ENCODE measurements around the gene CDCA4.

The CDCA4 gene

GRCh38 chr14:104977008-104977680 lies 43.7 kb downstream of the CDCA4 start:
- in situ Hi-C loops (cut with MboI; ENCODE audit: low sequenced_read_pairs) = no loop called here

- in situ Hi-C loops (cut with MboI; ENCODE audit: low sequenced_read_pairs) = no loop called here
Measured at GRCh38 chr14:104976198-104977007, 44.5 kb downstream of the CDCA4 start.

DNA sequence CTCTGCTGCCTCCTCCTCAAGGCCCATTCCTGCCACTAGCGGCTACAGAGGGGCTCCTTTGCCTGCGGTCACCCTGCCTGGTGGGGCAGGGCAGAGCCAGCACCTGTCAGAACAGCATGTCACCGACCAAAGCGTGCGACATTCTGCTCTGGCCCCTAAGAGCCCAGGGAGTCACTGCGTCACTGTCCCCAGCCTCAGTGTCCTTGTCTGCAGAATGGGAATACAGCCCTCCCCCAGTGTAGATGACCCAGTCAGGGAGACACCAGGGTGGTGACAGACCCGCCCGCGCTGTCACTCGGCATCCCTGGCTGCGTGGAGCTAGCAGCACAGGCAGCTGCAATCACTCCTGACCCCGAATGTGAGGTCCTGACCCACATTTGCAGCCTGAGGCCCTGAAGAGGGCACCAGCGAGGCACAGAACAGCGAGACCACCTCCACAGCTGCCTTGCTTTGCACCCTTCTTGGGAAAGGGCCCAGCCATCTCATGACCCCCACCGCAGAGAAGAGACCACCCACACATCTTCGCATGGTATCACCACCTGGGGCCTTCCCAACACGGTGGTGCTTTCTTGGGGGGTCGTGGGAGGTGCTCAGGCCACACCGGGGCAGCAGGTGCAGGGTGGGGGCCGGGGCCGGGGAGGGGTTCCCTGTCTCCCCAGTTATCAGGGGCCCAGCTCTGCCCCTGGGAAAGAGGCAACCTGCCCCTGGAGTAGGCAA lies 45.2 kb downstream of the CDCA4 start:
- in situ Hi-C loops (cut with MboI; ENCODE audit: low sequenced_read_pairs) = no loop called here

DNA sequence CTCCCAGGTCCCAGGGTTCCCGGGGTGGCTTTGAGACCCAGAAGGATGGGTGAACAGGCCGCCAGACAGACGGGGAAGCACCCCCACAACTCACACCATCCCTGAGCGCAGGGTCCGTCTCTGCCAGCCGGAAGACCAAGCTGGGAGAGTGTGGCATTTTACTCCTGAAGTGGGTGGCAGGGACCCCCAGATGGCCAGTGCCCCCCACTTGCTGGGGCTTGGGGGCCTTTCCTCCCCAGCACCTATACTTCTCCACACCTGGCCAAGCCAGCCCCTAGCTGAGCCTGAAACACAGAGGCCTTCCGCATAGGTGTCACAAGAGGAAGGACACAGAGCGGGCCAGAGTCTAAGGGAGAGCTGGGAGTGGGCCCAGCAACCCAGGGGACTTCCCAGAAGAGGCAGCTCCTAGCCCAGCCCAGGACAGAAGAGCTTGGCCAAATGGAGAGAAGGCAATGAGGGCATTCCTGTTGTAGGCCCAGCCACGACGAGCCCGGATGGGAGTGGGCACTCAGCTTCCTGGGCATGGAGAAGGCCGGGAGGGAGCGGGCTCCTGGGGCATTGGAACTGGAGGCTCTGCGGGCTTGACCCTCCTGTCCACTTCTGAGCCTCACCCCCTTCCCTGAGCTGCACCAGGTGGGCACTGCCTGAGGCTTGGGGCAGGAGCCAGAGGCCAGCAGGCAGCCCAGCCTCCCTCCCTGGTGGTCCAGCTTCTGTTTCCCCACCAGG lies 46.1 kb downstream of the CDCA4 start:
- in situ Hi-C loops (cut with MboI; ENCODE audit: low sequenced_read_pairs) = no loop called here

- in situ Hi-C loops (cut with MboI; ENCODE audit: low sequenced_read_pairs) = no loop called here
Measured at GRCh38 chr14:104974146-104974541, 46.7 kb downstream of the CDCA4 start.

DNA sequence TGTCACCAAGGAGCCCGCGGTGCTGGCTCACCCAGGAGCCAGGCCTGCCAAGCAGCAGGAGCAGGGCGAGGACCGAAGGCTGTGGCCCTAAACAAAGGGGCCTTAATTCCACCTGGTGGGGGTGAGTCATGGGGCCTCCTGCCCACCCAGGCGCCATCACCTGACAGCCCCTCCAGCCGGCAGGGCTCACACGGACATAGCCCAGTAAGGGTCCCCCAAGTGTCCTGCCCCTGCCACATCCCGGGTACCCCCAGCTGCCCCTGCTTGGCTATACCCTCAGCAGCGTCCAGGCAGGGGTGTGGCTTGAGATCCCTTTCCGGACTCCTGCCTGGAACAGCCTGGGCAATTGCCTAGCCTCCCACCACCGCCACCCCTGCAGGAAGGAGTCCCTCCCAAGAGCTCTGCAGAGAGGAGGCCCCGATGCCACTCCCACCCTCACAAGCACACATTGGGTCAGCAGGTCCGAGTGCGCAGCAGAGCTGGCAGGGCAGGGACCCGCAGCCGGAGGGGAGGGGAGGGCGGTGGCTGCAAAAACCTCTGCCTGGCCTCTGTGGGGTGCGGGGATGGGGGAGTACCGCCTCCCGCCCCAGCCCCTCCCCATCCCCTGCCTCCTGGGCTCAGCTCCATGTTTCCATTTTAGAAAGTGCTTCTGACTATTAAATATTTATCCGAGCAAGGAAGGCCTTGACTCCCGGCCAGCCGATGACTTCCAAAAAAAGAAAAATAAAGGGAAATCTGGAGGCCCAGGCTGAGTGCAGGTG lies 47.3 kb downstream of the CDCA4 start:
- in situ Hi-C loops (cut with MboI; ENCODE audit: low sequenced_read_pairs) = no loop called here

GRCh38 chr14:104973135-104973384 lies 47.8 kb downstream of the CDCA4 start:
- in situ Hi-C loops (cut with MboI; ENCODE audit: low sequenced_read_pairs) = no loop called here

DNA sequence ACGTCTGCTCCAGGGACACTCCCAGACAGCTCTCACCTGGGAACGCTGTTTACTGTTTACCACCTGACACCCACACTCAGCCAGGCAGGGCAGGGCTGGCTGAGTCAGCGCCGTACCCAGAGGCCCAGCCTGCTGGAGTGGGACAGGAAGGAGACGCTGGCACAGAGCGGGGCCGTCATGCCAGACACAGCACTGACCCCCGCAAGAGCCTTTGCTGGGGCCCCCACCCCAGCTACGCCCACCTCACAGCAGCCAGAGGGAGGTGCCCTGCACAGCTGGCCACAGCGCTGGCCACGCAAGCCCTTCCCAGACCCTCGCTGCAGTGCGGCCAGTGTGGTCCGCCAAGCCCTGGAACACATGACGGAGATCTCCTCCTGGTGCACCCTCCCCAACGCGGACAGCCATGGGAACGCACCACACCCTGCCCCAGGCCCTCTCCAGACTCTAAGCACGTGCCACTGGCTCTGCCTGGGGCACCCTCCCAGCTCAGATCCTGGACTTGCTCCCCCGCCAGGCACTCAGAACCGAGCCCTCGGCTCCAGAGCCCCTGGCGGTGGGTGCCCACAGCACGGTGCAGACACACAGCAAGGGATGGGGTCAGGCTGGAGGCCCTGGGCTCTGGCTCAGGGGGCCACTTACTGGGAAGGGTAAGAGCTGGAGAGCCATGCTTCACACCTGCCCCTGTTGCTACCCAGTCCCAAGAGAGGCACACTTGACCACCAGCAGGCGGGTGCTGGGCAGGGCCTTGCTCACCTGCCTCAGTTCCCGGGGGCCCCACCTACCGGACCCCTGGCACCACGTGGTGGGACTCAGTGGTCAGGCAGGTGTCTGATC lies 48.4 kb downstream of the CDCA4 start:
- in situ Hi-C loops (cut with MboI; ENCODE audit: low sequenced_read_pairs) = no loop called here

GRCh38 chr14:104971447-104972240 lies 49.2 kb downstream of the CDCA4 start:
- in situ Hi-C loops (cut with MboI; ENCODE audit: low sequenced_read_pairs) = no loop called here

GRCh38 chr14:104970231-104971068 lies 50.4 kb downstream of the CDCA4 start:
- in situ Hi-C loops (cut with MboI; ENCODE audit: low sequenced_read_pairs) = no loop called here

DNA sequence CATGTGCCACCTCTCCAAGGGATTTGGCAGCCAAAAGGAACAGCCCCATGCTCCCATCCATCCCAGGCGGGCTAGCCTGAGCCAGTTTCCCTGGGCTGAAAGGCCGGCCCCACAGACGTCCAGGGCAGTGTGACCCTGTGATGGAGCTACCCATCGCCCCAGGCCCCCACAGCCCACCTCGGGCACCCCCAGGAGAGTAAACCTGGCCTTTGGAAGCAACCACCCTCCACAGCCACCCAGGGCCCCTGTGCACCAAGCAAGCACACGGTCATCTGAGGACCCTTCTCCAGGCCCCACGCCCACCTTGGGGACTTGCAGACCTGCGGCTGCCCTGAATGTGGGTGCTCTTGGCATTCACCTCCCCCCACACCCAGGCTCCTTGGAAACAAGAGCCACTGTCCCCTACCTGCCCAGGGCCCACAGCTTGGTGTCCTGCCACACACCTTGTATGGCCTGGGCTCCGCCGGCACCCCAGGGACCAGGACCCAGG lies 51.1 kb downstream of the CDCA4 start:
- in situ Hi-C loops (cut with MboI; ENCODE audit: low sequenced_read_pairs) = no loop called here

- in situ Hi-C loops (cut with MboI; ENCODE audit: low sequenced_read_pairs) = no loop called here
Measured at GRCh38 chr14:104968541-104969401, 52.1 kb downstream of the CDCA4 start.

GRCh38 chr14:104968153-104968527 lies 52.7 kb downstream of the CDCA4 start:
- in situ Hi-C loops (cut with MboI; ENCODE audit: low sequenced_read_pairs) = no loop called here

DNA sequence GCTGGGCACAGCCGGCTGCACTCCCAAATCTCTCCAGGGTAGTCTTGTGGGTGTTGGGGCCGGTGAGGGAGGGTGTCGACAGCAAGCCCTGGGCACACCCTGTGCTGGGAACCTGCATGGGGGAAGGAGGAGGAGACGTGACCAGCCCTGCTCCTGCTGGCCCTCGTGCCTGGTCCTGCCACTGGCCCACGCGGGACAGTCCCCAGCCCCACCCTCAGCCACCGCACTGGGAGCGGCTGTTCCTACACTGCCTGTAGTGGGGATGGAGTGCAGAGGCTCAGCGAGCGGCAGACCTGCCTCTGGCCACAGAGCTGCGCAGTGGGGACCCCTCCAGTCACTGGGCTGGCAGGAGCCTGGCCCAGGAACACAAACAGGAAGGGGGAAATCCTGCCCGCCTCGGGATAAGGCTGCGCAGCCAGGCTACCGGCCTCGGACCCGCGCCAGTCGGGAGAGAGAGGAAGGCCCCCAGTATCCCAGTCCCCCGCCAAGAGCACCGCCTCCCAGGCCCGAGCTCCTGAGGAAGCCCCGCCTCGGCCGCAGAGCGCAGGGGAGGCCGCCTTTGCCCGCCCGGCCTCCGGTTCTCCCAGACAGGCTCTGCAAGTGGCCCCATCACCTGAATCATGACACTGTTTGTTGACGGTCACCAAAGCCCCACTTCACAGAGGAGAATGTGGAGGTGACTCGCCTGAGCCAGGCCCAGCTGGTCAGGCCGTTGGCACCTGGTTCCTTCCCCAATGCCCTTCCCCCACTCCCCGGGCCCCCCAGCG lies 53.3 kb downstream of the CDCA4 start:
- in situ Hi-C loops (cut with MboI; ENCODE audit: low sequenced_read_pairs) = no loop called here

DNA sequence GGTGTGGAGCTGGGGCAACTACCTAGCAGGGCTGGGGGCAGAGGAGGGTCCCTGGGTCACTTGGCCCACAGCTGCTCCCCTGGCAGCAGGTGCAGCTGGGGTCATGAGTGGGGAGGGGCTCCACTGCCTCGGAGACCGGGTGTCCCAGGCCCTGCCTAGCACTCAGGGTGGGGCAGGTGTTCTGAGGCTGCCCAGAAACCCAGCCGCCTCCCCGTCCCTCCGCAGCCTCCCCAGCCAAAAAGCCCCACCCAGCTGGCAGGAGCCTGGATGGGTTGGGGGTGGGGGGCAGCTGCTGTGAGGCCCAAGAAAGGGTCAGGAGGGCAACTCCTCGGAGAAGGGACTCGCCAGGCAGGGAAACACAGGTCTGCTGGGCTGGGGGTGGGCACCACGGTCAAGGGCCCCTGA lies 53.9 kb downstream of the CDCA4 start:
- in situ Hi-C loops (cut with MboI; ENCODE audit: low sequenced_read_pairs) = no loop called here

DNA sequence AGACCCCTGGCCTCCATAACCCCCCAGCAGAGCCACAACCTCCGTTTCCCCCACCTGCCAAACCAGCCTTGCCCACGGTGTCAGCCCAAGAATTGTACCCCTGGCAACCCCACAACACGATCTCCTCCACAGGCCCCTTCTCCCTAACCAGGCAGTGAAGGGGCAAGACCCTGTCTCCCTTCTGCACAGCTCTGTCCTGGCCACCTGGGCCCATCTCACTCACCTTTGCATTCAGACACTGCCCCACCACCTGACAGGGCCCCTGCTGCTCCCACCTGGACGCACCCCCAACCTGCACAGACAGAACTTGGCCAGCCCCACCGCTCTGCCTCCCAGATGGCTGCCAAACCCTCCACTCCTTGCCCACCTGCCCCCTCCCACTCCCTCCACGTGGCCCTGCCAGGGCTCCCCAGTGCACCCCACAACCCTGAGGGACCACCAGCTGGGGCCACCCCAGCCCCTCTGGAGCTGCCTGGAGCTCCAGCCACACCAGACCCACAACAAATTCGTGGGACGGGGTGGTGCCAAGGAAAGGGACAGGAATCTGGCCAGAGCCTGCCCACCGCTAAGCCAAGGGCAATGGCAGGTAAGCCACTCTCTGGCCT lies 54.5 kb downstream of the CDCA4 start:
- in situ Hi-C loops (cut with MboI; ENCODE audit: low sequenced_read_pairs) = no loop called here

Measured in hTERT RPE-1 (cell line).